GM19023 (cell line): Measurements from ENCODE around the gene DYNC1I1.

Experiments used
- ATAC-seq: cut with Tn5 transposase; IDR thresholded peaks from one replicate; pipeline ENCODE4 v1.9.1; 2021; ENCODE audit warnings: mild to moderate bottlenecking, moderate library complexity; ENCODE audit not compliant: unreplicated experiment

Gene DYNC1I1

GRCh38 chr7:95847061-95847460, 74.7 kb downstream of the DYNC1I1 start:
- ATAC-seq, result no peak

GRCh38 chr7:95859429-95859828, 87.1 kb downstream of the DYNC1I1 start:
- no peak for ATAC-seq

DNA sequence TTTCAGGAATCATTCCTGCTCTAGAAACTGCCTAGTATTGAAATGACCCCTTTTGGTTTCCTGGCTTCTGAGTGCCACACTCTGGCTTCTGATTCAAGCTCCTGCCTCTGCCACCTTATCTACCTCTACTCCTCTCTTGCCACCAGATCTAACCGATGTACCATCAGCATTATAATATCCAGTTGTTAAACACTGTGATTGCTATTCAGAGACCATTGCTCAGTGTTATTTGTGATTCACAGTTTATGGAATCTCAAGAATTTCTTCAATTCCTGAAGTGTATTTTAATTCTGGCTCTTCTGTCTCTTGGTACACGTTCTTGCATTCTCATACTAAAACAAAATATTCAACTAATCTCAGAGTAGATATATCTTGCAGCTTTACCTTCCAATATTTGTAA, 88.7 kb downstream of the DYNC1I1 start:
- ATAC-seq, result no peak

DNA sequence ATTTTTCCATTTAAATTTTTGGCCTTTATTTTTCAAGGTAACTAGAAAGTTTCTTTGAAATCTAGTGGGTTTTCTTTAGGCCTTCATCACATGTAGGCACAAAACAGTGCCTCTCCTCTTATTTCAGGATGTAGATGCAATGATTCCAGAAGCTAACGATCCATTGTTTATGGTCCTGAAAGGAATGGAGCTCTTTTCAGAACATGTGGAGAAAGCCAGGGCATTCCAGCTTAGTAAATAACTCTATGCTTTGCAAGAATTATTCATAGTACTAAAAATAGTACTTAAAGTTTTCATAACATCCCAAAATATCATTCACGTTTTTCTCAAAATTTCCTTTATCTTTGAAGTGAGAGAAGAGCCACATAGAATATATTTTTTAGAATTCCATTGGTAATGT, 91.3 kb downstream of the DYNC1I1 start:
- ATAC-seq, result no peak

GRCh38 chr7:95865716-95866371, 93.5 kb downstream of the DYNC1I1 start:
- ATAC-seq, result no peak

- peak; percentile 83 for ATAC-seq
Observed at GRCh38 chr7:95867309-95867708, 95.0 kb downstream of the DYNC1I1 start.

- peak; percentile 48 for ATAC-seq
Observed at GRCh38 chr7:95871075-95871848, 98.9 kb downstream of the DYNC1I1 start.

DNA sequence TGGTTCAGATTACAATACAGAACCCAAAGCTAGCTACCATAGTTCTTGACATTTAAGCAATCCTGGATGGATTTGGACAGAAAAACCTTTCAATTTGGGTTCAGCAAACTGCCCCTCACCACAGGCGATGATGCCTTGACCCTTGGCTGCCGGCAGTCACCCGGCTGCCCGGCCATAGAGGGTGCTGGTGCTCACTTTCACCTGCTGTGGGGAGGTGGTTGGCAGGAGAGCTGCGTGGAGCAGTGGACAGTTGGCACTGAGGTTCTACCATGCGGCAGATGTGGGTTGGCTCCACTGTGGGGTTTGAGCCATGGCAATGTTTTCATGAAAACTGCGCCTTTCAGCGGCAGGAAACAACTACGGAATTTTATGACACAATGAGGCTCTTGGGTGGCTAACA, 99.5 kb downstream of the DYNC1I1 start:
- ATAC-seq, result no peak

DNA sequence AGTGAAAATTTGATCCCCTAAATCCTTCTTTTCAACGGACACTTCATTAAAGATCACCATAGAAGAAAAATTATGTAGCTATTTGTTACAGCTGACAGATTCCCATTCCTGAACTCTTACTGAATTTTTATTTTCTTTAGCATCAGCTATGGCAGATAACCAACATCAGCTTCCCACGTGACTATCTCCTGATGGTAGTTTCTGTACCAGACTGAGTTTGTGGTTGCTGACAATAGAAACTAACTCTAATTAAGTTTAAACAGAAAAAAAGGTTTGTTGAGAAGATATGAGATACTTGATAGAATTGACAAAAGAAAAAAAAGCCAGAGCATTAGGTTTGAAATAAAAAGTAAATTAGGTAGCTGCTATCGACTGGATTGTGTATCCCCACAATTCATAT, 101.8 kb downstream of the DYNC1I1 start:
- ATAC-seq, result no peak

DNA sequence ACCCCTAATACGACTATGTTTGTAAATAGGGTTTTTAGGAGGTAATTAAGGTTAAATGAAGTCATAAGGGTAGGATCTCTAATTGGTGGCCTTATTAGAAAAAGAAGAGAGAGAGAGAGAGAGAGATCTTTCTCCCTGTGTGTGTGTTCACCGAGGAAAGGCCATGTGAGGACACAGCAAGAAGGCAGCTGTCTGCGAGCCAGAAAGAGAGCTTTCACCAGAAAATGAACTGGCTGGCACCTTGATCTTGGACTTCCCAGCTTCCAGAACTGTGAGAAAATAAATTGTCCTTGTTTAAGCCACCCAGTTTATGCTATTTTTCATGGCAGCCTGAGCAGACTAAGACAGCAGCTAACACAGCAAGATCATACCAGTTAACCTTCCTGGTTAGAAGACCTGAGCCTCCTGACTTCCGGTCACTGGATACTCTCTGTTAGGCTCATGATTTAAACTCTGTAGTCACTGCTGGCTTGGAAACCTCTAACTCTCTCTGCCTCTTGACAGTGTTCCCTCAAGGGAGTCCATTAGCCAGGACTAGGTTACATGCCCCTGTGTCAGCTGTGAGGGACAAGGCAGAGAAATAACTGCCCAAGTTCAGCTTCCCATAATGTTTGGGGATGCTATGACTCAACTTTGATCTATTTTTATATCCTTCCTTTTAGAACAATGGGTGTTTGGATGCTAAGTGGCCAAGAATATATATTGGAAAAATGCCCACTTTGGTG, 102.3 kb downstream of the DYNC1I1 start:
- no peak for ATAC-seq

DNA sequence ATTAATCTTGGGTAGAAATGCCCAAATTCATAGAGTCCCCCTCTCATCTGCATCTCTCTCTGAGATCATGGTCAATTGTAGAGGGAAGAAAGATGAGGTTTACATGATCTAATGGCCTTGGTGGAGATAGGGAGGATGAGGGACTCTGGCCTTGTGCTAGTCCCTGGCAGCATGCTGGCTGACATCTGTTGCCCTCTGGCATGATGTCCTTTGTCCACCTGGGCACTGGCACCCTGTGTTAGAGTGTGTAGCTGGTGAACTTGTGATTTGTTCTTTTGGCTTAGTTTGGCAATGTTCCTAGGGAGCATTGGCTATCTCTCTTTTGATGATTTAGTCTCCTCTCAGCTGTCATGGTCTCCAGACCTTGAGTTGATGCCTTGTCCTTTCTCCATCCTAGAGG, 103.2 kb downstream of the DYNC1I1 start:
- no peak for ATAC-seq

DNA sequence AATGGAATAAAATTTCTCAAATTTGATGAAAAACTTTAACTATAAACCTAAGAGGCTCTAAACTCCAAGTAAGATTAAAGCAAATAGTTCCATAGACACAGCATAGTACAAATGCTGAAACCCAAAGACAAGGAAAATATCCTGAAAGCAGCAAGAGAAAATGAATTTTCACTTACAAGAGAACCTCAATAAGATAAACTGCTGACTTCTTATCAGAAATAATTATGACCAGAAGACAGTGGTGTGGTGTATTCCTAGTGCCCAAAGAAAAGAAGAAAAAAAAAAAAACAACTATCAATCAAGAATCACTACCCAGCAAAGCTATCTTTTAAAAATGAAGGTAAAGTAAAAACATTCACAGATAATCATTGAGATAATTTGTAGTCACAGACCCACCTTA, 106.3 kb downstream of the DYNC1I1 start:
- ATAC-seq, result no peak

- no peak for ATAC-seq
Observed at GRCh38 chr7:95881597-95881996, 109.2 kb downstream of the DYNC1I1 start.

GRCh38 chr7:95883217-95883616, 110.9 kb downstream of the DYNC1I1 start:
- no peak for ATAC-seq

- ATAC-seq, result no peak
Observed at GRCh38 chr7:95886501-95887090, 114.2 kb downstream of the DYNC1I1 start.

- no peak for ATAC-seq
Observed at GRCh38 chr7:95893484-95893883, 121.1 kb downstream of the DYNC1I1 start.

- no peak for ATAC-seq
Observed at GRCh38 chr7:95897557-95898251, 125.3 kb downstream of the DYNC1I1 start.

GRCh38 chr7:95899919-95900513, 127.7 kb downstream of the DYNC1I1 start:
- ATAC-seq, result no peak

- ATAC-seq, result no peak
Observed at GRCh38 chr7:95901006-95901405, 128.7 kb downstream of the DYNC1I1 start.

- no peak for ATAC-seq
Observed at GRCh38 chr7:95904099-95904498, 131.7 kb downstream of the DYNC1I1 start.

DNA sequence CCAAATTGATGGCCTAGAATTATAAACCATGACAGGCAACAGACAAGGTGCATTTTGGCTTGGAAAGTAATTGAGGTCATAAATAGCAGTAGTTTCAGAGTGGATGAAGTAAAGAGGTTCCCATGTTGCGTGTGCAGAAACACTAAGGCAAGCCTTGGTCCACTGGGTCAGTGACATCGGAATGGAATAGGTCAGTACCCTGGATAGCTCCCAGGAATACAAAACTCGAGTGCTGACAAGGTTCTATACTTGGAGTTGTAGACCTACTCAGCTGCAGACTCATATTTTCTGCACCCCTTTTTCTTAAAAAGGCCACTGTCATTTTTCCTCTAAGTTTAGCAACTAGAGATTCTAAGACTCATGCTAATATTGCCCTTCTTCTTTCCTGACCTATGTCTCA, 132.8 kb downstream of the DYNC1I1 start:
- ATAC-seq, result no peak
